HG03521 (cell line): ENCODE results near the gene MLC1.

Experiments used
- ATAC-seq: cut with Tn5 transposase; IDR thresholded peaks from one replicate; pipeline ENCODE4 v1.9.1; 2021; ENCODE audit warnings: mild to moderate bottlenecking, moderate library complexity; ENCODE audit not compliant: unreplicated experiment

Gene MLC1

GRCh38 chr22:50016988-50017700 lies 68.1 kb downstream of the MLC1 start:
- ATAC-seq, result no peak

- ATAC-seq, result no peak
These were observed 68.8 kb downstream of the MLC1 start for GRCh38 chr22:50016308-50016987.

GRCh38 chr22:50015451-50016307 lies 69.5 kb downstream of the MLC1 start:
- ATAC-seq, result no peak

- no peak for ATAC-seq
These were observed 70.4 kb downstream of the MLC1 start for GRCh38 chr22:50014655-50015401.

- no peak for ATAC-seq
These were observed 71.1 kb downstream of the MLC1 start for GRCh38 chr22:50014053-50014501.

GRCh38 chr22:50012211-50013181 lies 72.7 kb downstream of the MLC1 start, which contains the start of gene IL17REL:
TSS of gene IL17REL (minus strand) at chr22:50012765. CDS start at chr22:50012646, 119 bp downstream.
- no peak for ATAC-seq

- ATAC-seq, result no peak
These were observed 73.6 kb downstream of the MLC1 start for GRCh38 chr22:50011447-50012210.

GRCh38 chr22:50010676-50011446 lies 74.4 kb downstream of the MLC1 start:
- no peak for ATAC-seq

- ATAC-seq, result no peak
These were observed 75.2 kb downstream of the MLC1 start for GRCh38 chr22:50009765-50010675.
